HG02759 (cell line): ENCODE data around the gene AGAP1.

Experiments
- ATAC-seq: cut with Tn5 transposase; IDR thresholded peaks from one replicate; pipeline ENCODE4 v1.9.1; 2021; ENCODE audit warnings: mild to moderate bottlenecking, moderate library complexity; ENCODE audit not compliant: unreplicated experiment

The AGAP1 gene

DNA sequence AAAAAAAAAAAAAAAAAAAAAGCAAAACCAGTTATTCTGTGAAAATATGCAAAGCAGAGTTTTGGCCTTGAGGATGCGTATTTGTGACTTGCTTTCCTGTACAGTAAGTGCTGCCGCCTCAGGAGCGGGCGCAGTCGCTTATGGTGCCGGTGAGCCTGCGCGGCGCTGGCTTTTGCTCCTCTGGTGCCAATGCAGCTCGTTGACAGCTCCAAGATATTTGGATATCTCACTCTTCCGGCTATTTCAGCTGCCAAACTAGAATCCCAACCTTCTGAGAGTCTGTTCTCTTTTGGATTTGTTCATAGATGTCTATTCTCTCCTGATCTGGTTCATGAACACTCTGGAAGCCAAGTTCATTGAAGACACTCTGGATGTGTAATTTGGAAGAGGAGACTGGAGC is 184.1 kb downstream of the AGAP1 start:
- ATAC-seq, result no peak

DNA sequence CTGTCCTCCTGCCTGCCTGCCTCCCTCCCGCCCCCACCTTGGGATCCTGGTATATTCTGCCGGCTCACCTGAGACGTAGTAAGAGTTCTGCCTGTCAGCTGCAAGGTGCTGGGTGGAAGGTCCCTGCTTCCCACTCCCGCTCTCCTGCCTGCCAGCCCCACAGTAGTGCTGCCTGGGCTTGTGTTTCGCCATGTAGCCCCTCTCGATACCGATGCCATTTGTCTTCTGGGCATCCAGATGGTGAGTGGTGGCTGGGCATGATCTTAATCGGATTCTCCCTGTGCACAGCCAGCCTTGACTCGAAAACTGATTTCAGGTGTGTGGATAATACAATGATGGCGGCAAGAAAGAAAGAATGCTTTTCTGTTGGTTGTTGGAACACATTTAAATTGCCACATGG is 184.9 kb downstream of the AGAP1 start:
- ATAC-seq, result no peak

DNA sequence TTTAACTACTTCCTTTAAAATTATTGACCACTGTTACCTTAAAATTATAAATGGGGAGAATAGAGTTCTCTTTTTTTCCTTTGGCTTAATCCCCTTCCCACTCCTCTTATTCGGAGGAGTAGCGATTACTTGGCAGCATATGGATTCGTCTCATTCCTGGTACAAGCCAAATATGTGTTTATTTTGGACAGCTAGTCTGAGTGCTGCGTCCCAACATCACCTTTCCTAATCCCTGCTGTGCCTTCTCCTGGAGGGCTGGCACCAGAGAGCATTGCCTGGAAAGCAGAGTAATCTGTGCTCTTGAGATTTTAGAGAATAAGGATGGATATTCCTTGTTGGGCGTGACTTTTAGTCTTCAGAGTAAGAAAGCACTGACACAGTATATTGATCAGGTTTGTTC is 185.6 kb downstream of the AGAP1 start:
- ATAC-seq, result no peak

DNA sequence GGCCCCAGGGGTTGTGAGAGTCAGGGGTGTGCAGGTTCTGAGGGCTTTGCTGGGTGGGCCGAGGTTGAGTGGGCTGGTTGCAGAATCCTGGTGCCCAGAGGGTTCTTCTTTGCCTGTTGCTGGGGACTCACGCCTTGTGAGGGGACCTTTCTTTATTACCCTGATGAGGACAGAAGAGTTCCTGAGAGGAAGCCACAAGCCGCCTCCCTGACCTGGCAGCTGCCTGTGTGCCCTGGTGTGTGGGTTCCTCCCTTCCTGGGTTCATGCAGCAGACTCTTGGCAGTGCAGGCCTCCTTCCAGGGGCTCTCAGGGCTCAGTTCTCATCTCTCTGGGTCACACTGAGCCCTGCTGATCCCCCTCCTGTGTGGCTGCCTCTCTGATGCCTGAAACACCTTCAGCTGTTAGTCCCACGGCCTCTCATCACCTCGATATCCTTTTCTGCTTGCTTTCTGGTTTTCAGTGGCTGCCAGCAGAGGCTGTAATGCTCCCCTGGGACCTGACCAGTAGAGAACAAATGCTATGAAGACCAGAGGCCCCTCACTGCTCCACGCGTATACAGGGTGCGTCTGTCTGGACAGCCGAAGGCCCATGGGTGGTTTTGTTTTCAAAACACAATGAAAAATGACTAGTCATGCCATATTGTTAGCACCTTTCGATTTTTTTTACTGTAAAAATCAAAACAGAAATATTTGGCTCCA is 191.3 kb downstream of the AGAP1 start:
- ATAC-seq, result no peak

DNA sequence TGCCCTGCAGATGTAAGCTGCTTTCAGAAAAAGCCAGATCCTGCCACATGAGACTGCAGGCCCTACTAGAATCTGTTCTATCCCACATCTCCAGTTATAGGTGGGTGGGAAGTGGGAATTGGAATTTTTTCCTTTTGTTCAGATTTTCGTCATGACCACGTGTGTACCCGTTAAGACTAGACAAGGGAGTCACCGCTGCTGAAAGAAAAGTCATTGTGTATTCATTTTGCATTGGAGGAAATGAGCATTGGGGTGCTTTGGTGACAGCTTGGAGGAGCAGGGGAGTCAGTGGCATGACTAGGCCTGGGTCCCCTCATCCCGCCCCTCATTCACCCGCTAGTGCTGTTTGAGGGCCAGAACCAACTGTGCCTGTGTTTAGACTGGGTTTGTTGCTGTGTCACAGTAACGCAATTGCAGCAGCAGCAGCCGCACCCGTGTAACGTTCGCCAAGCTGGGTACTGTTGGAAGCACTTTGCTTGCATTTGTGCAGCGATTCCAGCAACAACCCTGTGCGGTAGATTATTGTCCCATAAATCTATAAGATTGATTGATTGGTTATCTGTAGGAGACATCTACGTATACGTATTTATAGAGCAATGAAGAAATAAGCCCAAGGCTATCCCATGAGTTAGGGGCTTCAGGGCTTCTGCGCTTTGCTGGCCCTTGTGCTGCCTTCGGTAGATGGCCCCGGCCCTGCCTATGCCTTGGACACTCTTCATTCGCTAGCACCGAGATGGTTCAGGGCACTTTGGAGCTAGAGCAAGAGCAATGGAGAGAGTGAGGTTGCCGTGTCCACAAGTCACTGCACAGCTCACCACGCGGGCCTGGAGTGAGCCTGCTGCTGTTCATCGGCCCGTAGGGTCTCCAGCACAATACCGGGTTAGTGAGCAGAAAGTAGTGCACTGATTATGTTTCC is 194.9 kb downstream of the AGAP1 start:
- ATAC-seq, result no peak

DNA sequence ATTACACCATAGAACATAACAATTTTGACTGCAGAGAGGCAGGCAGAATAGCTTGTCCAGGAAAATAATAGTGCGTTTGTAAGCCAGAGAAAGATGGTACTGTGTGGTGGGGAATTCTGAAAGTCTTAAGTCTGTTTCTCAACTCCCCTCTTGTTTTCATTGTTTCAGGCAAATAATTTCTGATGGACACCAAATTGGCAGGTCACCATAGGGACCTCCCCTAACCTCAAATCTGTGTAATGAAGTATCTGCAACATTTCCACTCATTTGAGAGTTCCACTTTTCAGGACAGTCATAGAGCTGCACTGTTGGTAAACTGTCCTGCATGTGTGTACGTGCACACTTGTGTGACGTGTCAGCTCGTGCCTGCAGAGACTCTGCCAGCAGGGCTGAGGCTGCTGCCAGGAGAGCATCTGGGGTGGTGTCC is 195.6 kb downstream of the AGAP1 start:
- no peak for ATAC-seq

DNA sequence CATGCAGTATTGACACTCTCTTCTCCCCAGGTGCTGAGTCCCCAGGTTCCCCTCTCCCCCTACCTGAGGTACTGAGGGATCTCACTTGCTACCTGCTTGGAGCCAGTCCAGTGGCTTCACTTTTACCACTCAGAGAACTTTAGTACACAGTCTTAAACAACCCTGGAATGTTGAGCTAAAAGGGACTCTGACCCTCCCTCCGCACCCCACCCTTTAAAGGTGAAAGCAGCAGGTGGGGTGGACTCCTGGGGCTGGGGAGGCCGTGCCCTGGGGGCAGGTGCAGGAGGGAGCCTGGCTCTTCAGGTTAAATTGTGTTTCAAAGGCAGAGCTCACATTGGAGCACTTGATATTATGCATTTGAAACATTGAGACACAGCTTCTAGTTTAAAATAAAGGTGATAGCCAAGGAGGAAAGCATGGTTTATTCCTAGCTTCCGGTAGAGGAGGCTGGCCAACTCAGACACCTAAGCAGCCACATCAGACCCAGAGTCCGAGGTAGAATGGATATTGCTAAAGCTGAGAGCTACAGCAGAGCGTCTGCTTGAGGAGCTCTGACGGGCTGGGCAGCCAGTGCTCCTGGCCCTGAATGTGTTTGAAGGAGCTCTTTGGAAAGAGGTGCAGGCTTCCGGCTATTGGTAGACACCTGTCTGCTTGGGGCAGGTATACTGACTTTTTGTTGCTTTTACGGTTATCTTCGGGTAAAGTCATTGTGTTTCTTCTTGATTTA is 196.4 kb downstream of the AGAP1 start:
- ATAC-seq, result no peak

DNA sequence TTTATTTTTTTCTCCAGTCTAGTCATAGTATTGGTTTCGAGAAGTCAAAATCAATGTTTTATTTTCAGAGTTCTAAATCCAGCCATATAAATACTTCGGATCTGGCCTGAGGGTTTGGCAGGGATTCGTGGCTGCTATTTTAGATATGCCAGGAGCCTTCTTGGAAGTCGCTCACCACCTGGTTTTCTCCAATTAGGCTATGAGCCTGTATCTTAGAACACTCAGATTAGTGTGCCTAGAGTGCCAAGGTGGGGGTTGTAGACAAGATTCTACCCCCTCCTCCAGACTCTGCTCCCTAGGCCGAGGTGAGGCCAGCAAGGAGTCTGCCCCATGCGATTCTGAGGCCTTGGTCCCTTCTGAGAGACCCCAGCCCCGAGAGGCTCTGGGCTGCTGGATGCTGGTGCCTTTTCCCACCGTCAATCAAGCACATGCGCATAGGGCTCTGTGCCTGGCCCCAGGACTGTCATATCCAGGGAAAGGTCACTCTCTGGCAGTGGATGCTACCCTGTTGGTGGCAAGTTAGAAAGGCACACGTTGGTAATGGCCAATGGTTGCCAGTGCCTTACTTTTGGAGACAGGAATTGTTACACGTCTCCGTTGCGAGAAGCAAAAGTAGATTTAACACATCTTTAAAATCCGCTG is 197.1 kb downstream of the AGAP1 start:
- ATAC-seq, result no peak

DNA sequence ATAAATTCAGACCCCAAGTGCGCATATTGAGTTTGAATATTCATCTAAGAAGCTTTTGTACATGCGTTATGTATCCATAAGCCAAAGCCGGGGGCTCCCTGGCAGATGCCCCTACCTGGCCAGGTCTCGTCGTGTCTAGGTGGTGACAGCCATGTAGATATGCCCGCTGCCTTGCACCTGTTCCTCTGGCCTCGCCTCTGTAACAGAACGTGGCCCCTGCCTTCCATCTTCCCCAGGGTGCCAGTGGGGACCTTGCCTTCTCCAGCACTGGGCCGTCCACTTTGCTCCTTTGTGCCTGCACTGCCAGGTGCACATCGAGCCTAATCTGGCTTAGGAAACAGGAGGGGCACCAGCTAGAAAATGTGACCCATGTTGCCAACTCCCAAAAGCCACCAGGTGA is 198.2 kb downstream of the AGAP1 start:
- ATAC-seq, result no peak

DNA sequence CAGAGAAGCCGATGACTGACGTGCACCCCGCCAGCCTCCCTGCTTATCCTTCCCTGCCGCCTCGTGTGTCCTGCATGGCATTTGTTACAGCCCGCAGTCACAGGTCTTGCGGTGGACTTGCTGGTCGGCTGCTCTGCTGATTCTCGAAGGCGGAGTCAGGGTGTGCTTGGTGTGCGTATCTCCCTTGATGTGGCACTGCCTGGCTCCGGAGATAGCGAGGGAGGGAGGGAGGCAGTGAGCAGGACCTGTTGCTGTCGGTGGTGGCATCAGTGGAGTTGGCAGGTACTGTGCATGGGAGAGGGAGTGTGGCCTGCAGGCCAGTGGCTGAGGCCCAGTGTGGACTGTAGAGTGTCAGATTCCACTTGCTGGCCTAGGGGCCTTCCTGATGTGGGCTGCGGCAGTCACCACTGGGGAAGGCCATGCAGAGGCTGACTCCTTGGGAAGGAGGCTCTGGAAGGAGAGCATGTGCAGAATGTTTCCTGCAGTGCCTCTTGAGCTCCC is 198.9 kb downstream of the AGAP1 start:
- no peak for ATAC-seq

DNA sequence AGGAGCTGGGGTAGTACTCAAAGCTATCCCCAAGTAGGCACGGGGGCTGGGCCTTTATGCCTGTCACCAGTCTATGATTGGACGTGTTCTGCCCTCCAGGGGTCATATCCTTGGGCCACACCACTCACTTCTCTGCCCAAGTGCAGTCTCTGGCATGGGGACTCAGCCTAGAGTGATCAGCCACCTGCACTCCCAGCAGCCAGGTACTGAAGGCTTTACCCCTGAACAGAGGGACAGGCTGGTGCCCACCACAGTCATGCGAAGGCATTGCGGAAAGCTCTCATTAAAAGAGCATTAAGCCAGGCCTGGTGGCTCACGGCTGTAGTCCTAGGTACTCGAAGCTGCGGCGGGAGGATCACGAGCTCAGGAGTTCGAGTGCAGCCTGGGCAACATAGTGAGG is 199.4 kb downstream of the AGAP1 start:
- ATAC-seq, result no peak

DNA sequence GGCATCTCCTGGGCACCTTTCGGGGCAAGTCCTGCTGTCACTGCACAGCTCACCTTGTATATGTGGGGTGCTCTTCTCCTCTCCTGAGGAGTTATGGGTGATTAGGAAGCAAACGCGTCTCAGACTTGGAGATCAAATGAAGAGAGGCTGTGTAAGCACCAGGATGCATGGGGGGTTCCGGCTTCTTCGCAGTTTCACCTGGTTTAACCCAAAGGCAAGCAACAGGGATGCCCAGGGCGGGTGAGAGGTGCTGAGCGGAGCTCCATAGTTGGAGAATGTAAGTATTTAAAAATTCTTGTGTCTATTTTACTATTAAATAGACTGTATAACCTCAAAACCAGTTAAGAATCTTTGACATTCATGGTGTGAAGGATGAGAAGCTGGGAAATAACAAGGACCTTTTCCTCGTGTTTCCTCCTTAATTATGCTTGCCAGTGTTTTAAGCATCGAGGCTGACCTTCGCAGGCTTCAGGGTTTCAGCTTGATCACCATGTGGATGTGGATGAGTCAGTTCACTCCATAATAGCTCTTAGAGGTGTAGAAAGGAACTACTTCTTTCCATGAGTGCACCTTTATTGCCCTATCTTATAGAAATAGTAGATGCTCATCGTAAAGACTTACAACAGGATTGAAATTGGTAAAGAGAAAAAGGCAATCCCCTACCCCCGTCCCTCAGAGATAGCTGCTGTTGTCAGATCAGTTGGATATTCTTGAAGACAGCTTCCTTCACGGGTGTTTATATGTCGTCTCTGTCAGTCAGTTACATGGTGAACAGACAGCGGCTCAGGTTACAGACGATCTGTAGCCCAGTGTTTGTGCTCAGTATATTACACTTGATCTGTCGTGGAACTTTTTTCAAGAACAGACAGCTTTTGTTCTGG is 201.1 kb downstream of the AGAP1 start:
- no peak for ATAC-seq

DNA sequence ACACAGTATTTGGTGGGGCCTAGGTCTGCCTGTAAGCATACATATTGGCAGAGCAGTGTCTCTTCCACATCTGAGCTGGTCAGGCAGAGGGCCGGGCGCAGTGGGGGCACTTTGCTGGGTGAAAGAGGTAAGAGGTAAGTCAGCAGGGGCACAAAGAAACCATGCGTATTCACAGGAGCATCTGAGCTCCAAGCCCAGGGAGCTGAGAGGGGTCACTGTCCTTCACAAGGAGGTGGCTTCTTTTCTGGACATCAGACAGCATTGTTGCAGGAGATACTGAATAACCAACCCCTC is 201.7 kb downstream of the AGAP1 start:
- no peak for ATAC-seq

DNA sequence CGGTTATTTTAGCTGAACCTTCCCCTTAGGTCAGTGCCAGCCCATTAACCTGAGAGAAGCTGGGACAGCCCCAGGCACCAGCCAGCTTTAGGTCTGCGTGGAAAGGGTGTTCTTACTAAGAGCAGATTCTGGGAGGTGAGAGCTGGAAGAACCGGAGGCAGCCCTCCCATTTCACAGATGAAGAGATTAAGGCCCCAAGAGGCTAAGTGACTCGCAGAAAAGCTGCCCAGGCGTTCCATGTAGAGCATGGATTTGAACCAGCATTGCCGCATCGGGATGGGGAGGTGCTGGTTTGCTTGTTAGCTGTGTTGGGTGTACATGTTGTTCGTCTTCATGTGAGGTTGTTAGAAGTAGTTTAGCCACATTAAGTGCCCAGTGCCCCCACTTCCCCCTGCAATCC is 203.2 kb downstream of the AGAP1 start:
- ATAC-seq, result no peak

DNA sequence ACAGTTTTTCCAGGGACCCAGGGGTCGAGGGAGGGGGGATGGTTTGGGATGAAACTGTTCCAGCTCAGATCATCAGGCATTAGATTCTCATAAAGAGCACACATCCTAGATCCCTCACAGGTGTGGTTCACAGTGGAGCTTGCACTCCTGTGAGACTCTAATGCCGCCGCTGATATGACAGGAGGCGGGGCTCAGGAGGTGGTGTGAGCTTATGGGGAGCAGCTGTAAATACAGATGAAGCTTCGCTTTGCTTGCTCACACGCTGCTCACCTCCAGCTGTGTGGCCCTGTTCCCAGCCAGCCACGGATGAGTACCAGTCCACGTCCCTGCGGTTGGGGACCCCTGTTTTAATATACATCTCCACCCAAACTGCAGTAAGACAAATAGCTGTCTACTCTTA is 204.2 kb downstream of the AGAP1 start:
- no peak for ATAC-seq

DNA sequence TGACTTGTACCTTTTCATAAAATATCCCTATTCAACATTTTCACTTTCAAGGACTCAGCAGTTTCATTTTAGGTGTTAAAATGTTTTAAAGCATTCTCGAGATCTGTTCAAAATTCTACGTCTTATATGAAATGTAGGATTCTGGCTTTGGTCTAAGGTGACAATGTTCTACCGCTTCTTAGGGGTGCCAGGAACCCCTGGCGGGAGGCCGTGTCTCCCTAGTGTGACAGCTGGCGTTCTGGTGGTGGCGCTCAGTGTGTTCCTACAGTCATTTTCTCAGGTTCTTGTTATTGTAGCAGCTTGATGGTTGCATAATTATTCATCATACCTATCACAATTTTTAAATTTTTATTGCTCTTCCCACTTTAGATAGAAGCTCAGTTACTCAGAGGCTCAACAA is 204.6 kb downstream of the AGAP1 start:
- ATAC-seq, result no peak

DNA sequence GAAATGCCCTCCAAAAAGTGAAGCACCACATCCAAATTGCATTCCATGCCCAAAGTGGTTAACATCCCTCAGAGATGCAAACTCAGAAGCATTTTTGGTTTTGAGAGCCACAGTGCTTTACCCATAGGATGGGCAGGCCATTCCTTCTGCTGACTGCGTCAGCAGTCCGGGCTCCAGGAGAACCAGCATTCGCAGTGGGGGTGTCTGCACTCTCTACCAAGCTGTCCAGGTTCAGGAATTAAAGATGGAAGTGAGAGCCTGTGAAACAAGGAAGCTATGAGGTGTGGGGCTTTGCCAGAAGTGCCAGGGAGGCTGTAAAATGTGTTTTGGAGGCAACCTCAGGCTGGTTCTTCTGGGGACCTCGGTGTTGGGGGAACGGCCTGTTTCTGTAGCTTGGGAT is 205.7 kb downstream of the AGAP1 start:
- ATAC-seq, result no peak

DNA sequence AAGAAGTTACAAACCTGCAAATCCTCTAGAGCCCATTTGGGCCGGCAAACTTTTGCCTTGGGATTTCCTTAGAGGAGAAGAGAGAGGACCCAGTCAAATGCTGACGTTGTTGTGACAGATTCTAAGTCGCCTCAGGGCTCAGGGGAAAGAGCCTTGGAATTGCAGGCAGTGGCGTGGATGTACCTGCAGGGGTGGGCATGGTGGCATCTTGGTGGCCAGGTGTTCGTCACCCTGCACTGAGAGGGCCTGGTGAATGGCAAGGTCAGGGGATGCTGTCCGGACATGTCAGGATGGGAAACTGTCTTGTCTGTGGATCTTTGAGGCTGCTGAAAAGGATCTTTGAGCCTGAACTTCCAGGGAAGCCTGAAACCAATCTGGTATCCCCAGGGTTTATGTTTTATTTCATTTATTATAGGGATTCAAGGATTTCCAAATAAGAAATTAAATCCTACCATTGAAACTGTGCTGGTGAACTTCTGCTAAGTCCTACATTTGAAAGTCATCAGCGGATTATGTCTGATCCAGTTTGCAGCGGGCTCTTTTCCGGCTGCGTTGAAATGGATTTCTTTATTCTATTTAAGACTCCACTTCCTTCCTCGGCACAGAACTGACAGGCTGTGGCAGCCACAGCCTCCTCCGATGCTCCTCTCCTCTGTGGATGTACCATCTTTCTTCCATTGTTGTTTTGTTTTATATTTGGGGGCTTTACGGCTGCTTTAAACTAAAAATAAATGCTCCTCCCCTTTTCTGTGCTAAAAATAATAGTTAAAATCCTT is 207.6 kb downstream of the AGAP1 start:
- ATAC-seq, result no peak

DNA sequence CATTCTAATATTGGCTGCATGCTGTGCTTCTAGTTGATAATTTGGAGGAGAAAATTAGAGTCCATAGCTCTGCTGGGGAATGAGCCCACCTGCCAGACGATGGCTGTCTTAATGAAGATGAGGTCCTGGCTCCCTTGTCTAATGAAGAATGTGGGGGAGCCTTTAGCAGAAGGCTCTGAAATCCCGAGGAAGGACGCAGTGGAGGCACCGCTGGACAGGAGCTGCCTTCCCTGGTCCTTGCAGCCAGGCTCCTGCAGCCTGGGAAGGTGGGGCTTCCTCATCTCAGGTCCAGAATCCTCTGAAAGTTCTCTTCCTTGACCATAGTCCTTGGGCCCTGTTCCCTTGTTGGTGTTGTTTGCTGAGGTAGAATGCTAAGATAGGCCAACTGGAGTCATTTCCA is 208.3 kb downstream of the AGAP1 start:
- no peak for ATAC-seq
